Astrocyte of the spinal cord (primary cell): ENCODE results near the gene CCT5.

Source experiments
- DNase-seq: peaks from one replicate; pipeline ENCODE4 v3.0.0; 2011; ENCODE audit warnings: low read depth, low spot score
- H3K4me3 ChIP-seq: 2 replicates; pipeline ENCODE4 v1.5.1; 2011; ENCODE audit warnings: low read depth, mild to moderate bottlenecking, low read length, moderate library complexity
- in situ Hi-C: cut with HindIII; loops from 2 replicates; pipeline ENCODE4 v1.10.0; 2017; ENCODE audit warnings: low sequenced_read_pairs
- TF ChIP-seq, protein P1 (sequence below): IDR thresholded peaks from 2 replicates; pipeline ENCODE4 v1.5.1; 2012; ENCODE audit warnings: low read depth, mild to moderate bottlenecking, low read length, inconsistent platforms

The CCT5 gene

DNA sequence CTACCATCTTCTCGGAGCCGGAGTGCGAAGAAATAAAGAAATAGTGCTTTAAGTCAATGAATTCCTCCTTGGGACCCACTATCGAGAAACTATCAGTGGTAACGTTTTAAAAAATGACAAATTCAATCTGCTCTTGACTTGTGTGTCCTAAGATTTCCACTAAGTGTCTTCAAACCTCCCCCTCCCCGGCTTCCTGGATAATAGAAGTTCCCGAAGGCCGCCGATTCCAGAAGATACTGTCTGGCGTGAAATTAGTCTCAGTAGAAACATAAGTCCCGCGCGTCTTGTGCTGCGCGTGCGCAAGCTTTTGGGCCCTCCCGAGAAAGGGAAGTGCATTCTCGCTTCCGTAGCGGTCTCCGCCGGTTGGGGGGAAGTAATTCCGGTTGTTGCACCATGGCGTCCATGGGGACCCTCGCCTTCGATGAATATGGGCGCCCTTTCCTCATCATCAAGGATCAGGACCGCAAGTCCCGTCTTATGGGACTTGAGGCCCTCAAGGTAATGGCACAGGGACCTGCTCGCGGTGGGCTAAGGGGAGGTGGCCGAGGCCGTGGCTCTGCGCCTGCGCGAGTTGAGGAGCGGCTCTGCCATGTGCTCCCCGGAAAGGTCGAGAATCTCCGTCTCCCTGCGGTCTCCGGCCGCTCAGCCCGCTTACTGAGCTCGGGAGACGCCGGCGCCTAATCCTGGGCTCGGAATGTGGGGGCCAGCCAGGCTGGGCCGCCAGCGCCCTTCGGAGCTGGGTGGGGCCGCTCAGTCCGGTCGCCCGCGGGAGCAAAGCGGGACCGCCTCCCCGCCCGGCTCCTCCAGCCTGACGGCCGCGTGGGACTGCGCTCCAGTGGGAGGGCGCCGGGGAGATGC lies at the start of gene CCT5:
TSS of gene CCT5 (plus strand) at position 333 of the 858 bp plus-strand sequence. CDS start at position 394, 61 bp downstream.
- in situ Hi-C loops: no loop called here
- TF ChIP-seq, protein P1, sequence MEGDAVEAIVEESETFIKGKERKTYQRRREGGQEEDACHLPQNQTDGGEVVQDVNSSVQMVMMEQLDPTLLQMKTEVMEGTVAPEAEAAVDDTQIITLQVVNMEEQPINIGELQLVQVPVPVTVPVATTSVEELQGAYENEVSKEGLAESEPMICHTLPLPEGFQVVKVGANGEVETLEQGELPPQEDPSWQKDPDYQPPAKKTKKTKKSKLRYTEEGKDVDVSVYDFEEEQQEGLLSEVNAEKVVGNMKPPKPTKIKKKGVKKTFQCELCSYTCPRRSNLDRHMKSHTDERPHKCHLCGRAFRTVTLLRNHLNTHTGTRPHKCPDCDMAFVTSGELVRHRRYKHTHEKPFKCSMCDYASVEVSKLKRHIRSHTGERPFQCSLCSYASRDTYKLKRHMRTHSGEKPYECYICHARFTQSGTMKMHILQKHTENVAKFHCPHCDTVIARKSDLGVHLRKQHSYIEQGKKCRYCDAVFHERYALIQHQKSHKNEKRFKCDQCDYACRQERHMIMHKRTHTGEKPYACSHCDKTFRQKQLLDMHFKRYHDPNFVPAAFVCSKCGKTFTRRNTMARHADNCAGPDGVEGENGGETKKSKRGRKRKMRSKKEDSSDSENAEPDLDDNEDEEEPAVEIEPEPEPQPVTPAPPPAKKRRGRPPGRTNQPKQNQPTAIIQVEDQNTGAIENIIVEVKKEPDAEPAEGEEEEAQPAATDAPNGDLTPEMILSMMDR: no peak
- peak; percentile 99 for DNase-seq
- peak within 1 kb of the TSS; percentile 87 for H3K4me3 ChIP-seq

DNA sequence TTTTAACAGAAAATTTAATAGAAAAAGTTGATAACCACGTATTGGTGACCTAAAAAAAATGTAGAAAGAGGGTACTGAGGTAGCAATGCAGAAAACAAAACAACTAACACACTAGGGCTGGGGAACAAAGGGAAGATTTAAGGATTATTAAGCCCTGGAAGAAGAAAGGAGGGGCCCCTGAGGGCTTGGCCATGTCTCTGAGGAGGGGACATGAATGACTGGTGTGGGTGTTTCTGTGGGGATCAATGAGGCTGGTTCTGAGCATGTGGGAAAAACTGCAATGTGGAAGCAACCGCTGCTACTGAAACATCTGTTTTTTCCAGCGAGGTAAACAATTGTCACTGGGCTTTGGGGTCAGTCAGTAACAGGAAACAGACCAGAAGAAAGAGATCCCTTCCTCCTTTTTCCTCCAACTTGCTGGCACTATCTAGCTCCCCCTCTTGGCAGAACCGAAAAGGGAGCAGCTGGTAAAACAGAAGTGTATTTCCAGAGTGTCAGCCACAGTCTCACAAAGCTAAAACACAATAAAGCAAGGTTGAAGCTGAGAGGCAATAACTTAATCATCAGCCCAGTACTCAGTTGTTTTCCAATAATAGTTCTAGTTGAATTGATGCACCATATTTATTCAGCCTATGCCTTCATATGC lies 48.7 kb upstream of the CCT5 start:
- no peak overlapping the region for H3K4me3 ChIP-seq
- DNase-seq: no peak
- TF ChIP-seq, protein P1: peak; percentile 43
- in situ Hi-C loops: no loop called here

DNA sequence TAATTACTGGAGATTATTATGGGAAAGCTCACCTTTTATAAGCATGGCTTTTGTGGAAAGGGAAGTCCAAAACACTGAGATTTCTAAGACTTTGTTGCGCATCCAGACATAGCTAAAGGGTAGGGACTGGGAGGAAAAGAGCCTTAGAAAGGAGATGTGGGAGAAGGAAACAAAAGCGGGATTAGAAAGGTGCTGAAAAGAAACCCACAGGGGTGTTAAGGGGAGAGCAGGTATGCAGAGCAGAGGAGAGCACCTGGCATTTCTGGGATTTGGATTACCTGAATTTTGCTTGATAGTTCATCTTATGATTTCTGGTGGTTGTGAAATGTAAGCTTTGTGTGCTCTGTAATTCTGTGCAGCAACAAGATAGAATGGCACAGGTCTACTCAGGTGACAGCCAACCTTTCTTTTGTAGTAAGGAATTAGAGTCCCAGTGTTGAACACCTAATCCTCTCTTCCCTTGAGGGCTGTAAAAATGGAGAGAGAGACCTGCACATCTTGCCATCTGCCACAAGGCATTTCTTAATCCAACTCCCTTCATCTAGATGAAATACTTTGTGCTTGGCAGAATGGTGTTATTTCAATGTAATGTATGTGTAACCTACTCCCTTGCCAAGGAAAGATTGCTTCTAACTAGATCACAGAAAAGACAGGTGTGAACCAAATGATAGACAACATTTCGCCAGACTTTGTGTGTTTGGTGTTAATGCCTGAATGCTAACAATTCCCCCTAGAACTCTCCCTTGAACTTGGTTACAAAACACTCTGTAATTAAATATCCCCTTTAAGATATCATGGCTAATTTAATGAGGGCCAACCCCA lies 47.8 kb upstream of the CCT5 start:
- in situ Hi-C loops: no loop called here
- DNase-seq: no peak
- H3K4me3 ChIP-seq: no peak overlapping the region
- TF ChIP-seq, protein P1: no peak

DNA sequence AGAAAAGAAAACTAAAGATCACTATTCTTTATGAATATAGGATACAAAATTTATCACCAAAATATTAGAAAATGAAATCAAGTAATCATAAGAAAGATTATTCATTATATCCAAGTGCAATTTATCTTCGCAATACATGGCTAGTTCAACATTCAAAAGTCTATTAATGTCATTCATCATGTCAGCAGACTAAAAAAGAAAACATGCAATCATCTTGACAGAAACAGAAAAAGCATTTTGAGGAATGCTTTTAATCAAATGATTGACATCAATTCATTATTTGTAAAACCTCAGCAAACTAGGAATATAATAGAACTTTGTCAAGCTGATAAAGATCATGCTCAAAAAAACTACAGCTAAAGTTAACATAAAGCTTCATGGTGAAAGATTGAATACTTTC lies 41.1 kb upstream of the CCT5 start:
- DNase-seq: no peak
- no peak overlapping the region for H3K4me3 ChIP-seq
- TF ChIP-seq, protein P1: no peak
- in situ Hi-C loops: no loop called here

DNA sequence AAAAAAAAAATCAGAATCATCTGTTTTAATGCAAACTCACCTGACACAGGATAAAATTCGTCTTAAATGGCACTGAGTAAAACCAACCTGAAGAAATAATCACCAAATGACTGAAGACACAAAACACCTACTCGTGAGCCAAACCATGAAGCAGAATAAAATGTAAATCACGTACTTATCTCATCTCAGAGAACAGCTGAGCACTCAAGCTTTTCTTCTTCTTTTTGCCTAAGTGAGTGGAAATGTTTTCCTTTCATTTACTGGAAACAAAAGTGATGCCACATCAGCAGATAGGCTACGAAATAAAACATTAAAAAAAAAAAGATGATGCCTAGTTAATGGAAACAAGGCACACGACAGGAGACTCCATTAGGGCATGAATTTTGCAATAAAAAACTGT lies 36.8 kb upstream of the CCT5 start:
- in situ Hi-C loops: no loop called here
- DNase-seq: no peak
- TF ChIP-seq, protein P1: no peak
- H3K4me3 ChIP-seq: no peak overlapping the region

DNA sequence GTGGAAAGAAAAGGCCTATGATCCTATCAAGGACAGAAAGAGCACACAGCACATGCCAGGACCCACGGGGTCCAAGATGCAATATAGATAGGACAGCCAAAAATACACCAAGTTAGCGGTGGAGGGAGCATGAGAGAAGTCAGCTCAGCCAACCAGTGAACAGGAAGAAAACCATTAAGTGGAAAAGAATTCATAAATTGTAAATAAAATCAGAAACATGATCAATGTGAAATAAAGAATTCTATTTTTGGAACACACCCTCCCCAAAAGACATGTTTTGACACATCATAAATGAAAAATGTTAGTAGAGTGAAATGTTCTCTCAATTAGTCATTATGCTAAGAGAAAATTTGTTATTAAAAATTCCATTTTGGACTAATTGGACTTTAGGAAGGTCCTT lies 36.0 kb upstream of the CCT5 start:
- in situ Hi-C loops: no loop called here
- H3K4me3 ChIP-seq: no peak overlapping the region
- no peak for DNase-seq
- TF ChIP-seq, protein P1: no peak
